HCT116 (cell line): ENCODE measurements around the gene DLX2. TPM values are rescaled to one million over a fixed set of nuclear protein-coding genes. Genes with fewer than 3 reads are reported as not detected.

ENCODE experiments used
- ATAC-seq: fragments of 200-7000 bp; cut with Tn5 transposase; 2 replicates; pipeline ENCODE4 v1.9.1; 2020; ENCODE audit warnings: mild to moderate bottlenecking, moderate library complexity
- BruUV-seq: library from RNA; stranded (reverse); fragments of 400-500 nt; replicated peaks from 2 replicates; lab custom pipeline; 2021; lab: Mats Ljungman, UMichigan
- CTCF ChIA-PET: fragments of 300-600 bp; sonication (Branson Sonifier 250); formaldehyde crosslinking; loops from one replicate; lab custom pipeline; 2021; ENCODE audit warnings: antibody characterized with exemption; lab: Charles Lee
- POLR2A ChIA-PET: fragments of 300-600, 350-600 bp; sonication (Branson Sonifier 250); formaldehyde crosslinking; loops from one replicate; lab custom pipeline; 2021; ENCODE audit warnings: antibody characterized with exemption; lab: Charles Lee
- RAD21 ChIA-PET, 2 experiments: fragments of 300-600 bp; sonication (Branson Sonifier 250); formaldehyde crosslinking; loops; one replicate each; lab custom pipeline; 2023; ENCODE audit warnings: low total read pairs in 2 of 2; ENCODE audit not compliant: uncharacterized antibody in 2 of 2, unreplicated experiment in 2 of 2, low non-redundant PET in 1 of 2; lab: Charles Lee
- DNase-seq: peaks from one replicate; pipeline ENCODE4 v3.0.0-alpha.2; 2010; ENCODE audit warnings: low read depth, low spot score
- H2AFZ ChIP-seq: fragments of 200-600 bp; shearing (Covaris generic), sonication (generic); 2 replicates; pipeline ENCODE4 v1.6.1; 2017; ENCODE audit warnings: low read depth, mixed run types, mixed read lengths, antibody characterized with exemption, low read length; ENCODE audit not compliant: poor library complexity, severe bottlenecking
- H3K27ac ChIP-seq: 2 replicates; pipeline ENCODE4 v1.5.1; 2012; ENCODE audit warnings: low read depth, low read length
- H3K27me3 ChIP-seq: fragments of 200-600 bp; sonication (generic); 2 replicates; pipeline ENCODE4 v1.6.1; 2016; ENCODE audit warnings: mixed run types, low read length, mixed read lengths; ENCODE audit not compliant: insufficient read depth
- H3K36me3 ChIP-seq, 2 experiments: fragments of 200-500 bp in 1 of 2; fragments of 200-600 bp in 1 of 2; sonication (Bioruptor generic) in 1 of 2; sonication (generic) in 1 of 2; 2 replicates each; pipeline versions ENCODE4 v1.5.1 to v1.6.1; 2014 to 2016; ENCODE audit warnings: low read length in 2 of 2, inconsistent platforms in 1 of 2, mixed read lengths in 1 of 2, mixed run types in 1 of 2; ENCODE audit not compliant: insufficient read depth in 2 of 2, control insufficient read depth in 1 of 2
- H3K4me1 ChIP-seq, 2 experiments: fragments of 200-600 bp in 1 of 2; sonication (generic) in 1 of 2; 2 replicates each; pipeline versions ENCODE4 v1.5.1 to v1.6.1; 2012 to 2017; ENCODE audit warnings: low read length in 2 of 2, inconsistent platforms in 1 of 2, mild to moderate bottlenecking in 1 of 2, mixed read lengths in 1 of 2, mixed run types in 1 of 2, moderate library complexity in 1 of 2; ENCODE audit not compliant: insufficient read depth in 2 of 2, control insufficient read depth in 1 of 2
- H3K4me2 ChIP-seq: fragments of 200-600 bp; sonication (generic); 2 replicates; pipeline ENCODE4 v1.6.1; 2017; ENCODE audit warnings: mixed run types, low read length, mixed read lengths
- H3K4me3 ChIP-seq, 2 experiments: fragments of 200-600 bp in 1 of 2; sonication (generic) in 1 of 2; replicated peaks in 1 of 2; 2 replicates each; pipeline ENCODE4 v1.5.1; 2011 to 2016; ENCODE audit warnings: low read length in 2 of 2, control low read depth in 1 of 2, low read depth in 1 of 2, mild to moderate bottlenecking in 1 of 2, mixed read lengths in 1 of 2, mixed run types in 1 of 2
- H3K79me2 ChIP-seq: fragments of 200-600 bp; sonication (generic); 2 replicates; pipeline ENCODE4 v1.6.1; 2017; ENCODE audit warnings: mild to moderate bottlenecking, mixed run types, low read length, moderate library complexity, mixed read lengths; ENCODE audit not compliant: insufficient read depth
- H3K9ac ChIP-seq: fragments of 200-600 bp; sonication (generic); 2 replicates; pipeline ENCODE4 v1.6.1; 2016; ENCODE audit warnings: low read length, mixed read lengths
- H3K9me2 ChIP-seq: fragments of 200-600 bp; sonication (generic), shearing (Covaris generic); 2 replicates; pipeline ENCODE4 v1.6.1; 2017; ENCODE audit warnings: mixed run types, mild to moderate bottlenecking, moderate library complexity; ENCODE audit not compliant: insufficient read depth
- H3K9me3 ChIP-seq, 2 experiments: fragments of 200-500 bp in 1 of 2; fragments of 200-600 bp in 1 of 2; sonication (Bioruptor generic) in 1 of 2; sonication (generic) in 1 of 2; 2 replicates each; pipeline ENCODE4 v1.6.1; 2014 to 2017; ENCODE audit warnings: low read length in 2 of 2, mixed read lengths in 2 of 2, inconsistent platforms in 1 of 2, low read depth in 1 of 2, mild to moderate bottlenecking in 1 of 2, mixed run types in 1 of 2, moderate library complexity in 1 of 2; ENCODE audit not compliant: control insufficient read depth in 1 of 2, insufficient read depth in 1 of 2
- H4K20me1 ChIP-seq: fragments of 200-600 bp; sonication (generic), shearing (Covaris generic); 2 replicates; pipeline ENCODE4 v1.6.1; 2017; ENCODE audit warnings: mixed run types, mild to moderate bottlenecking, moderate library complexity; ENCODE audit not compliant: insufficient read depth
- EGR1 ChIP-seq: IDR thresholded peaks from 2 replicates; pipeline ENCODE4 v1.6.1; 2012; ENCODE audit warnings: low read depth
- EZH2 ChIP-seq: fragments of 200-600 bp; sonication (generic); IDR thresholded peaks from 2 replicates; pipeline ENCODE4 v1.6.1; 2017; ENCODE audit warnings: antibody characterized with exemption, mixed run types
- EZH2phosphoT487 ChIP-seq: fragments of 200-600 bp; IDR thresholded peaks from 2 replicates; pipeline ENCODE4 v1.6.1; 2018; ENCODE audit warnings: antibody characterized with exemption, borderline replicate concordance
- FOSL1 ChIP-seq: IDR thresholded peaks from 2 replicates; pipeline ENCODE4 v1.6.1; 2012; ENCODE audit warnings: low read depth
- POLR2A ChIP-seq: IDR thresholded peaks from 2 replicates; pipeline ENCODE4 v1.7.0; 2011; ENCODE audit warnings: borderline replicate concordance; ENCODE audit not compliant: insufficient read depth, insufficient read length; ENCODE audit errors: extremely low read depth
- POLR2AphosphoS5 ChIP-seq: IDR thresholded peaks from 2 replicates; pipeline ENCODE4 v1.6.1; 2011; ENCODE audit warnings: mild to moderate bottlenecking, low read depth, low read length, moderate library complexity
- SIN3A ChIP-seq: IDR thresholded peaks from 2 replicates; pipeline ENCODE4 v1.6.1; 2012; ENCODE audit warnings: low read depth
- ZFX ChIP-seq: fragments of 450-650 bp; IDR thresholded peaks from 2 replicates; pipeline ENCODE4 v1.6.1; 2017
- intact Hi-C: fragments of 100-400 bp; cut with micrococcal nuclease; formaldehyde crosslinking; loops from 2 replicates; pipeline ENCODE4 v1.10.0; 2022
- total RNA-seq: library from RNA; stranded (reverse); gene quantifications from one replicate; pipeline ENCODE4 v1.2.1, GENCODE V29; 2021; ENCODE audit not compliant: unreplicated experiment
- TF ChIP-seq, protein P1 (sequence below), 3 experiments: fragments of 200-600 bp in 1 of 3; sonication (generic) in 1 of 3; IDR thresholded peaks in 2 of 3; conservative IDR thresholded peaks in 1 of 3; 2 replicates each; pipeline ENCODE4 v1.5.1; 2012 to 2017; ENCODE audit warnings: low read depth in 2 of 3, low read length in 2 of 3, antibody characterized with exemption in 1 of 3, borderline replicate concordance in 1 of 3, control low read depth in 1 of 3, mild to moderate bottlenecking in 1 of 3, mixed read lengths in 1 of 3, mixed run types in 1 of 3, moderate library complexity in 1 of 3; ENCODE audit not compliant: insufficient read depth in 1 of 3

The DLX2 gene
- total RNA-seq, 1 experiment from 2014 or later, result 3.7 TPM

DNA sequence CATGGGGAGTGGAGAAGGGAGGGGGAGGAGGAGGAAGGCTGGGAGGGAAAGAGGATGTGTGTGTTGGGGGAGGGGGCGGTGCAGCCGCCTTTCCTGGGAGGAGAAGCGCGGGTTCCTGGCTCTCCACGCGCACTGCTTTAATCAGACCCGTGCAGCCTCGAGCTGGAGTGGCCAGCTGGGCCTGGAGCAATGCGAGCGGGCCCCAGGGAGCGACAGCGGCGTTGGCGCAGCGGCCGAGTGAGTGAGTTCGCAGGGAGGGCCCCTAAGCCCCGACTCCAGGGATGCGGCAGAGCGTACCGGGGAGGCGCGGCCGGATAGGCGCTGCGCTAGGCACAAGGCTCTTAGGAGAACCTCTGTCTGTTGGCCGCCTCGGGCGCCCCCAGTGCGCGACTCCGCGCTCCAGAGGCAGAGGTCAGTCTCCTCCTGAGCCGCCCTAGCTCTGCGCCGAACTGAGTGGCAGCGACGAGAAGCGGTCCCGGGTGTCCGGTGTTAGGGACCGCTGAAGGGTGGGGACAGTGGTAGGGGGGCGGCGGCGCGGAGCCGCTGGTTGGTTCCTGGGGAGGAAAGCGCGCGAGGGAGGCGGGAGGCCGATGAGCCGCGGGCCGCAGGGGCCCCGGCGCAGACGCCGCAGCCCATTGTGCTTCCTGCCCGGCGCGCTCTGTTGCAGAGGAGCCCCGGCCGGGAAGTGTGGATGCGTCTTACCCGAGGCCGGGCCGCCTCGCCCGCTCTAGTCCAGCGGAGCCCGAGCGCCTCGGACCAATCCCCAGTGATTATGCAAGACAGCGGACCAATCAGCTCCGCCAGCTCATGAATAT is 17.8 kb downstream of the DLX2 start:
- intact Hi-C loops, result no loop called here
- Histone ChIP-seq H3K27me3 (no peaks in the 10 kb centered on the region), H3K4me2 (peak overlapping the region; percentile 85), H4K20me1 (no peaks in the 10 kb centered on the region), H2AFZ (peak overlapping the region; percentile 75), H3K9me3 (no peaks in the 10 kb centered on the region), H3K9ac (peak overlapping the region; percentile 59), H3K36me3 (no peaks in the 10 kb centered on the region), H3K4me1 (peaks cover 0 to 17% of the 10 kb centered on the region in 2 experiments; a peak in 1 of 4 replicates), H3K9me2 (no peaks in the 10 kb centered on the region), H3K4me3 (peak overlapping the region; percentile 51 to 61), H3K27ac (peak overlapping the region; percentile 48; the same call in 1 of the 2 replicates), H3K79me2 (no peaks in the 10 kb centered on the region)
- BruUV-seq, result no TSS peak
- ATAC-seq, result peak; percentile 95
- RAD21 ChIA-PET, result no interaction called here
- POLR2A ChIA-PET, result interaction anchor here (0.9 to 1.6 kb wide), 3 partner anchors 10 to 28 kb away, joined by 3 to 8 read pairs (median 4); no protein-coding TSS in a partner anchor
- CTCF ChIA-PET, result no interaction called here
- no peak for TF ChIP-seq EZH2
- TF ChIP-seq FOSL1, result no peak
- TF ChIP-seq EZH2phosphoT487, result no peak
- TF ChIP-seq ZFX, result peak; percentile 54; the same call in 1 of the 2 replicates
- TF ChIP-seq, protein P1, sequence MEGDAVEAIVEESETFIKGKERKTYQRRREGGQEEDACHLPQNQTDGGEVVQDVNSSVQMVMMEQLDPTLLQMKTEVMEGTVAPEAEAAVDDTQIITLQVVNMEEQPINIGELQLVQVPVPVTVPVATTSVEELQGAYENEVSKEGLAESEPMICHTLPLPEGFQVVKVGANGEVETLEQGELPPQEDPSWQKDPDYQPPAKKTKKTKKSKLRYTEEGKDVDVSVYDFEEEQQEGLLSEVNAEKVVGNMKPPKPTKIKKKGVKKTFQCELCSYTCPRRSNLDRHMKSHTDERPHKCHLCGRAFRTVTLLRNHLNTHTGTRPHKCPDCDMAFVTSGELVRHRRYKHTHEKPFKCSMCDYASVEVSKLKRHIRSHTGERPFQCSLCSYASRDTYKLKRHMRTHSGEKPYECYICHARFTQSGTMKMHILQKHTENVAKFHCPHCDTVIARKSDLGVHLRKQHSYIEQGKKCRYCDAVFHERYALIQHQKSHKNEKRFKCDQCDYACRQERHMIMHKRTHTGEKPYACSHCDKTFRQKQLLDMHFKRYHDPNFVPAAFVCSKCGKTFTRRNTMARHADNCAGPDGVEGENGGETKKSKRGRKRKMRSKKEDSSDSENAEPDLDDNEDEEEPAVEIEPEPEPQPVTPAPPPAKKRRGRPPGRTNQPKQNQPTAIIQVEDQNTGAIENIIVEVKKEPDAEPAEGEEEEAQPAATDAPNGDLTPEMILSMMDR (IDR thresholded peaks at IDR 0.05 in 2 of 3, conservative IDR thresholded peaks at IDR 0.05 in 1 of 3; ENCODE audit: borderline replicate concordance in 1 of 3, insufficient read depth in 1 of 3, low read depth in 2 of 3, low read length in 2 of 3), result no peak
- TF ChIP-seq EGR1, result no peak
- TF ChIP-seq SIN3A, result no peak
- peak; percentile 71 for TF ChIP-seq POLR2A
- peak; percentile 83 for TF ChIP-seq POLR2AphosphoS5
- DNase-seq, result peak; percentile 74
